Duodenal mucosa (tissue), 2 donors: ENCODE results near the gene CCNDBP1.
"Not testable (repeated sequence)": the region's sequence is repeated elsewhere in the genome, so short reads cannot be mapped to it uniquely, and the experiment has no call there.

Experiments used
- H3K27ac ChIP-seq: one replicate; pipeline ENCODE4 v1.7.0; 2013; ENCODE audit warnings: low read depth, low read length
- H3K27me3 ChIP-seq, 2 donors: one replicate each; pipeline ENCODE4 v1.7.0; 2013; ENCODE audit warnings: low read length in 2 of 2, control low read depth in 1 of 2; ENCODE audit not compliant: insufficient read depth in 2 of 2, control insufficient read depth in 1 of 2
- H3K36me3 ChIP-seq, 2 donors: one replicate each; pipeline ENCODE4 v1.7.0; 2013; ENCODE audit warnings: low read length in 2 of 2, control low read depth in 1 of 2; ENCODE audit not compliant: insufficient read depth in 2 of 2, control insufficient read depth in 1 of 2
- H3K4me1 ChIP-seq, 2 donors: one replicate each; pipeline ENCODE4 v1.7.0; 2013; ENCODE audit warnings: low read length in 2 of 2, control low read depth in 1 of 2; ENCODE audit not compliant: insufficient read depth in 2 of 2, control insufficient read depth in 1 of 2
- H3K4me3 ChIP-seq, 2 donors: one replicate each; pipeline ENCODE4 v1.7.0; 2013; ENCODE audit warnings: low read length in 2 of 2, low read depth in 1 of 2
- H3K9ac ChIP-seq, 2 donors: one replicate each; pipeline ENCODE4 v1.7.0; 2013; ENCODE audit warnings: low read length in 2 of 2, low read depth in 1 of 2
- H3K9me3 ChIP-seq, 2 donors: one replicate each; pipeline ENCODE4 v1.7.0; 2013; ENCODE audit warnings: low read length in 2 of 2, control low read depth in 1 of 2; ENCODE audit not compliant: control insufficient read depth in 1 of 2

CCNDBP1 gene

GRCh38 chr15:43185157-43186002 is at the start of gene CCNDBP1:
TSS of gene CCNDBP1 (plus strand) at chr15:43185403. CDS start at chr15:43185499, 96 bp downstream.
- Histone ChIP-seq H3K27me3 (no peaks in the 10 kb centered on the region), H3K9ac (peak within 1 kb of the TSS; percentile 84 to 85), H3K36me3 (peaks cover 18% of the 10 kb centered on the region in 2 donors)

GRCh38 chr15:43143203-43143941 is 41.8 kb upstream of the CCNDBP1 start:
- H3K27ac ChIP-seq, result no peak overlapping the region

More at GRCh38 chr15:43185157-43186002, at the start of gene CCNDBP1:
- peak within 1 kb of the TSS; percentile 95 for H3K27ac ChIP-seq
- H3K4me1 ChIP-seq, result peaks cover 0 to 4% of the 10 kb centered on the region in 2 donors
- peak within 1 kb of the TSS; percentile 90 to 97 for H3K4me3 ChIP-seq
- H3K9me3 ChIP-seq, result no peaks in the 10 kb centered on the region

GRCh38 chr15:43144512-43144911 is 40.7 kb upstream of the CCNDBP1 start:
- no peak overlapping the region for H3K9ac ChIP-seq
- no peak overlapping the region for H3K27ac ChIP-seq
- peaks cover 9 to 32% of the 10 kb centered on the region in 2 donors for H3K36me3 ChIP-seq
- H3K4me1 ChIP-seq, result no peaks in the 10 kb centered on the region
- H3K4me3 ChIP-seq, result no peak overlapping the region
- no peaks in the 10 kb centered on the region for H3K27me3 ChIP-seq
- no peaks in the 10 kb centered on the region for H3K9me3 ChIP-seq

More at GRCh38 chr15:43143203-43143941, 41.8 kb upstream of the CCNDBP1 start:
- Histone ChIP-seq H3K4me3 (no peak overlapping the region), H3K36me3 (peaks cover 10 to 36% of the 10 kb centered on the region in 2 donors), H3K27me3 (no peaks in the 10 kb centered on the region), H3K9me3 (no peaks in the 10 kb centered on the region), H3K4me1 (no peaks in the 10 kb centered on the region), H3K9ac (no peak overlapping the region)

- H3K36me3 ChIP-seq, result peaks cover 6 to 24% of the 10 kb centered on the region in 2 donors
- H3K4me3 ChIP-seq, result no peak overlapping the region
- H3K9me3 ChIP-seq, result no peaks in the 10 kb centered on the region
- H3K27me3 ChIP-seq, result no peaks in the 10 kb centered on the region
- no peak overlapping the region for H3K9ac ChIP-seq
- H3K27ac ChIP-seq, result no peak overlapping the region
- H3K4me1 ChIP-seq, result no peaks in the 10 kb centered on the region
Measured at GRCh38 chr15:43146184-43146583, 39.0 kb upstream of the CCNDBP1 start.

GRCh38 chr15:43150191-43150929 is 34.8 kb upstream of the CCNDBP1 start:
- Histone ChIP-seq H3K4me1 (no peaks in the 10 kb centered on the region), H3K36me3 (peaks cover 16 to 51% of the 10 kb centered on the region in 2 donors), H3K27ac (no peak overlapping the region)

GRCh38 chr15:43151688-43152087 is 33.5 kb upstream of the CCNDBP1 start:
- no peaks in the 10 kb centered on the region for H3K9me3 ChIP-seq
- H3K27ac ChIP-seq, result no peak overlapping the region
- no peak overlapping the region for H3K9ac ChIP-seq
- H3K4me3 ChIP-seq, result no peak overlapping the region
- H3K4me1 ChIP-seq, result no peaks in the 10 kb centered on the region
- H3K27me3 ChIP-seq, result no peaks in the 10 kb centered on the region
- H3K36me3 ChIP-seq, result peaks cover 16 to 59% of the 10 kb centered on the region in 2 donors

More at GRCh38 chr15:43150191-43150929, 34.8 kb upstream of the CCNDBP1 start:
- H3K9ac ChIP-seq, result no peak overlapping the region
- no peak overlapping the region for H3K4me3 ChIP-seq
- H3K9me3 ChIP-seq, result no peaks in the 10 kb centered on the region
- no peaks in the 10 kb centered on the region for H3K27me3 ChIP-seq

- no peaks in the 10 kb centered on the region for H3K9me3 ChIP-seq
- peaks cover 16 to 59% of the 10 kb centered on the region in 2 donors for H3K36me3 ChIP-seq
- H3K9ac ChIP-seq, result no peak overlapping the region
- no peak overlapping the region for H3K4me3 ChIP-seq
- H3K27ac ChIP-seq, result no peak overlapping the region
- H3K27me3 ChIP-seq, result no peaks in the 10 kb centered on the region
- H3K4me1 ChIP-seq, result no peaks in the 10 kb centered on the region
Measured at GRCh38 chr15:43153269-43153668, 31.9 kb upstream of the CCNDBP1 start.

GRCh38 chr15:43165801-43166325 is 19.3 kb upstream of the CCNDBP1 start:
- Histone ChIP-seq H3K27ac (no peak overlapping the region), H3K4me3 (no peak overlapping the region), H3K27me3 (no peaks in the 10 kb centered on the region), H3K9ac (no peak overlapping the region), H3K36me3 (peaks cover 8 to 37% of the 10 kb centered on the region in 2 donors), H3K9me3 (no peaks in the 10 kb centered on the region), H3K4me1 (no peaks in the 10 kb centered on the region)

- H3K9me3 ChIP-seq, H3K4me1 ChIP-seq, H3K27ac ChIP-seq, H3K4me3 ChIP-seq, H3K27me3 ChIP-seq, H3K9ac ChIP-seq: not testable (repeated sequence)
- peaks cover 8 to 36% of the 10 kb centered on the region in 2 donors for H3K36me3 ChIP-seq
Measured at GRCh38 chr15:43167261-43167660, 17.9 kb upstream of the CCNDBP1 start.
